Endothelial cell (in vitro differentiated cells): ENCODE results near the gene CHRNA10. TPM values are rescaled to one million over a fixed set of nuclear protein-coding genes. Genes with fewer than 3 reads are reported as not detected.

Experiments
- DNase-seq: peaks from one replicate; pipeline ENCODE4 v3.0.0; 2021; ENCODE audit warnings: low spot score
- H3K27ac Mint-ChIP-seq: one replicate; pipeline ENCODE4 v1.8.0; 2021; ENCODE audit warnings: mixed read lengths, inconsistent platforms; ENCODE audit not compliant: unreplicated experiment
- H3K27me3 Mint-ChIP-seq: one replicate; pipeline ENCODE4 v1.8.0; 2021; ENCODE audit warnings: mild to moderate bottlenecking, moderate library complexity, mixed read lengths, inconsistent platforms; ENCODE audit not compliant: unreplicated experiment
- H3K36me3 Mint-ChIP-seq: one replicate; pipeline ENCODE4 v1.8.0; 2021; ENCODE audit warnings: mild to moderate bottlenecking, low read depth, mixed read lengths, inconsistent platforms; ENCODE audit not compliant: unreplicated experiment
- H3K4me1 Mint-ChIP-seq: one replicate; pipeline ENCODE4 v1.8.0; 2021; ENCODE audit warnings: mild to moderate bottlenecking, mixed read lengths, inconsistent platforms; ENCODE audit not compliant: unreplicated experiment
- H3K4me3 Mint-ChIP-seq: one replicate; pipeline ENCODE4 v1.8.0; 2021; ENCODE audit warnings: mild to moderate bottlenecking, mixed read lengths, inconsistent platforms; ENCODE audit not compliant: unreplicated experiment
- H3K9me3 Mint-ChIP-seq: one replicate; pipeline ENCODE4 v1.8.0; 2021; ENCODE audit warnings: mixed read lengths, inconsistent platforms; ENCODE audit not compliant: unreplicated experiment
- CTCF ChIP-seq: fragments of 200-600 bp; sonication (generic); IDR thresholded peaks from one replicate; pipeline ENCODE4 v1.5.0; 2021; ENCODE audit warnings: antibody characterized with exemption; ENCODE audit not compliant: unreplicated experiment
- total RNA-seq: library from RNA; stranded (reverse); fragmentation: NEBNext Ultra II Directional; extraction: Animal tissue kit (Norgen Biotek cat#: 25700); gene quantifications from one replicate; pipeline ENCODE4 v1.2.1, GENCODE V29; 2021; ENCODE audit not compliant: unreplicated experiment

CHRNA10 gene
- total RNA-seq, 1 donor from 2014 or later: 0.72 TPM

DNA sequence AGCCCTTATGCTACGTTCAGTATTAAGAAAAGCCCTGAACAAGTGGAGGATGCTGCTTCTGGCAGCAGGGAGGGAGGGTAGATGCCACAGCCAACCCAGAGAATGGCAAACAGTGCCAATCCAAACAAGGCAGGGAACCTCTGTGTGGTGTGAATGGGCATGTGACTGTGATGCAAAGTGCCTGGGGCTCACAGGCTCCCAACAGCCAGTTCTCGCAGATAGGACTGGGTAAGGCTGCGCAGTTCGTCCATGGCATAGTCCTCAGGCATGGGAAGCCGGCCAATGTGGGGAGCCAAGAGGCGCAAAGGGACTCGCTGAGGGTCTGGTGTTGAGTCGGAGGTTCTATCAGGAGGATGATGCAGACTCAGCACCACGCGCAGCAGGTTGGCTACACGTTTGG lies 4.8 kb upstream of the CHRNA10 start:
- H3K4me1 Mint-ChIP-seq: no peaks in the 10 kb centered on the region
- no peaks in the 10 kb centered on the region for H3K9me3 Mint-ChIP-seq
- H3K27ac Mint-ChIP-seq: no peak overlapping the region
- TF ChIP-seq CTCF: no peak
- peak overlapping the region; percentile 53 for H3K4me3 Mint-ChIP-seq
- H3K27me3 Mint-ChIP-seq: no peaks in the 10 kb centered on the region
- no peak for DNase-seq
- H3K36me3 Mint-ChIP-seq: peaks cover 55% of the 10 kb centered on the region

- peaks cover 3% of the 10 kb centered on the region for H3K27me3 Mint-ChIP-seq
- TF ChIP-seq CTCF: no peak
- H3K36me3 Mint-ChIP-seq: peaks cover 49% of the 10 kb centered on the region
- no peak for DNase-seq
- no peak overlapping the region for H3K27ac Mint-ChIP-seq
- H3K4me3 Mint-ChIP-seq: no peak overlapping the region
- no peaks in the 10 kb centered on the region for H3K9me3 Mint-ChIP-seq
- no peaks in the 10 kb centered on the region for H3K4me1 Mint-ChIP-seq
These were observed 3.0 kb upstream of the CHRNA10 start for GRCh38 chr11:3674189-3674588.

- no peak overlapping the region for H3K4me3 Mint-ChIP-seq
- H3K4me1 Mint-ChIP-seq: peaks cover 3% of the 10 kb centered on the region
- no peak for DNase-seq
- H3K27ac Mint-ChIP-seq: no peak overlapping the region
- no peak for TF ChIP-seq CTCF
- peaks cover 33% of the 10 kb centered on the region for H3K36me3 Mint-ChIP-seq
- no peaks in the 10 kb centered on the region for H3K9me3 Mint-ChIP-seq
- peaks cover 6% of the 10 kb centered on the region for H3K27me3 Mint-ChIP-seq
These were observed 1.4 kb downstream of the CHRNA10 start for GRCh38 chr11:3669742-3670183.

GRCh38 chr11:3669128-3669527 lies 2.1 kb downstream of the CHRNA10 start:
- peaks cover 35% of the 10 kb centered on the region for H3K36me3 Mint-ChIP-seq

More at GRCh38 chr11:3669128-3669527, 2.1 kb downstream of the CHRNA10 start:
- Mint-ChIP-seq H3K27ac (no peak overlapping the region), H3K4me1 (peaks cover 3% of the 10 kb centered on the region), H3K27me3 (peaks cover 10% of the 10 kb centered on the region), H3K9me3 (no peaks in the 10 kb centered on the region), H3K4me3 (no peak overlapping the region)
- no peak for DNase-seq
- no peak for TF ChIP-seq CTCF
